OCI-M2 (cell line): Measurements from ENCODE around the gene PHYKPL.

Experiments used
- DNase-seq: peaks from one replicate; lab custom pipeline; 2025; ENCODE audit not compliant: unreplicated experiment; lab: John Stamatoyannopoulos, UW

The PHYKPL gene

GRCh38 chr5:178232124-178232919 lies at the start of gene PHYKPL:
Gene PHYKPL (minus strand): TSS chr5:178232802. CDS start chr5:178232550, 252 bp downstream.
- DNase-seq = no peak

- no peak for DNase-seq
These were observed 49.8 kb upstream of the PHYKPL start for GRCh38 chr5:178282391-178282790.

DNA sequence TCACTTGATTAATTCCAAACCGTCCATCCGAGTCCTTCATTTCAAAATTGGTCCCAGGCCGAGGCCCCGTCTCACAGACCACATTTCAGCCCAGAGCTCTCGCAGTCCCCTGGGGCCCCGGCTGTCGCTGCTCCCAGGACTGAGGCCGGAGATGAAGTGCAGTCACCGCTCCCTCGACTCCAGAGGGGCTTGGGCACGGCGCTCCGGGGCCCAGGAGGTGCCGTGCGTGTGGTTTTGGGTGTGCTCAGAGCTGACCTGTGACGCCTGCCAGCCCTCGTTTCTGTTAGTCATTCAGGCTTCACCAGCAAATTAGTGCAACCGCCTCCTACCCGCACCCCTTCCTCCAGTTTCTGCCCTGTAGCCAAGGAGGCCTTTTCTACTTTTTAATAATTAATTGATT lies 48.7 kb upstream of the PHYKPL start:
- DNase-seq = no peak

- DNase-seq = no peak
These were observed 48.0 kb upstream of the PHYKPL start for GRCh38 chr5:178280631-178281030.

DNA sequence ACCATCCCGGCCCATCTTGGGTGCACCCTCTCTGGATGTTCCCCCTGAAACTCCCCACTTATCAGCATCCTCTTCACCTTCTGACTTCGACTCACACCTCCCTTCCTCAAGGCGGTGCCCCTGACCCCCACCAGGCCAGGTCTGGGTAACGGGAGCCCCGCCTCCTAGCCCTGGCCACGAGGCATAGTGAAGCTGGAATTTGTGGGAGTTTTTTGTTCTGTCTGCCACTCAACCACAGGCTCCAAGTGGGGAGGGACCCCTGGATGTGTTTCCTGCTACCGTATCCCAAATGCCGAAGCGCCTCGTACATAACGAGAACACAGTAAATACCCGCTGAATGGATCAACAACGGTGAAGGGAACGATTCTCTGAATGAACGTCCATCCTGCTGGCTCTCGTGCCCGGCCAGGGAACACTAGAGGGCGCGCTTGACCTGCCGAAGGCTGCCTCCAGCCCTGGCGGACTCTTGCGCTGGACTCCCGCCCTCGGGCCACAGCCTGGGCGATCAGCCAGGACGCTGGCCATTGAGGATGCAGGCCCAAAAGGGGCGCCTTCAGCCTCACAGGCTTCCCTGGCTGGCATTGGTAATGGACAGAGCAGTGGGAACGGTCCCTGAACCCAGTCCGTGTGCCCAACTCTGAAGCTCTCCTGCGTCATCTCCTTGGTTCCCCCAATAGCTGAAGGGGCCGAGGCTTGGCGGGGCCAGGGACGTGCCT lies 47.3 kb upstream of the PHYKPL start:
- DNase-seq = no peak

- no peak for DNase-seq
These were observed 46.6 kb upstream of the PHYKPL start for GRCh38 chr5:178279026-178279722.

- no peak for DNase-seq
These were observed 45.9 kb upstream of the PHYKPL start for GRCh38 chr5:178278358-178279023.

DNA sequence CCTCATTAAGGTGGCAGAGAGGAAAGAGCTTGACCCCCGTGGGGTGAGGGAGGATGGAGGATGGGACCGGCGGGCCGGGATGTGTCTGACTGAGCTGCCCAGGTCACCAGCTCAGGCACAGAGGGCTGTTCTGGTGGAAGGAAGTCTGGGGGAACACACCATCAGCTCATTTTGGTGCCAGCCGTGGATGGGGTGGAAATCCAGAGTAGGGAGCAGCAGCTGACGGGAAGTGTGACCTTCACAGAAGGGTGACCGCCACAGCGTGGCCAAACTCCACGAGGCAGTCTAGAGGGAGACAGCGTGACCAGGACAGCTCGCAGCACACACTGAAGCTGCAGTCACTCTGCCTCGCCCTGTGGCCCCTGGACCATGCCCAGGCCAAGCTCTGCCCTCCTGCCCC lies 45.3 kb upstream of the PHYKPL start:
- no peak for DNase-seq

DNA sequence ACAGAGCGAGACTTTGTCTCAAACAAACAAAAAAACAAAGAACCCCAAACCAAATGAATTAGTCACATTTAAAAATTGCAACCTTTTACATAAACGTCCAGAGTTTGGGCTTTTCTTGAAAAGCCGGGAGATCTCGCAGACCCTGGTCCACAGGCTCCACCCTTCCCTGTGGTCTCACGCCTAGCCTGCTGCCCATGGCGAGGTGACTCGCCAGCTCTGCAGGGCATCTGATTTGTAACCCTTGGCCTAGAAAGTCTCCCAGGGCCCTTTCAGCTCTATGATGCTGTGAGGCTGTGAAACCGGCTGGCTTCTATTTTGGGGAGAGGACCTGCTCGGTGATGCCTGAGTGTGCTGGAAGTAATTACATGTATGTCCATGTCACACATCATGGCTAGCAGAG lies 44.7 kb upstream of the PHYKPL start:
- DNase-seq = no peak

GRCh38 chr5:178274781-178275537 lies 42.4 kb upstream of the PHYKPL start:
- DNase-seq = no peak

DNA sequence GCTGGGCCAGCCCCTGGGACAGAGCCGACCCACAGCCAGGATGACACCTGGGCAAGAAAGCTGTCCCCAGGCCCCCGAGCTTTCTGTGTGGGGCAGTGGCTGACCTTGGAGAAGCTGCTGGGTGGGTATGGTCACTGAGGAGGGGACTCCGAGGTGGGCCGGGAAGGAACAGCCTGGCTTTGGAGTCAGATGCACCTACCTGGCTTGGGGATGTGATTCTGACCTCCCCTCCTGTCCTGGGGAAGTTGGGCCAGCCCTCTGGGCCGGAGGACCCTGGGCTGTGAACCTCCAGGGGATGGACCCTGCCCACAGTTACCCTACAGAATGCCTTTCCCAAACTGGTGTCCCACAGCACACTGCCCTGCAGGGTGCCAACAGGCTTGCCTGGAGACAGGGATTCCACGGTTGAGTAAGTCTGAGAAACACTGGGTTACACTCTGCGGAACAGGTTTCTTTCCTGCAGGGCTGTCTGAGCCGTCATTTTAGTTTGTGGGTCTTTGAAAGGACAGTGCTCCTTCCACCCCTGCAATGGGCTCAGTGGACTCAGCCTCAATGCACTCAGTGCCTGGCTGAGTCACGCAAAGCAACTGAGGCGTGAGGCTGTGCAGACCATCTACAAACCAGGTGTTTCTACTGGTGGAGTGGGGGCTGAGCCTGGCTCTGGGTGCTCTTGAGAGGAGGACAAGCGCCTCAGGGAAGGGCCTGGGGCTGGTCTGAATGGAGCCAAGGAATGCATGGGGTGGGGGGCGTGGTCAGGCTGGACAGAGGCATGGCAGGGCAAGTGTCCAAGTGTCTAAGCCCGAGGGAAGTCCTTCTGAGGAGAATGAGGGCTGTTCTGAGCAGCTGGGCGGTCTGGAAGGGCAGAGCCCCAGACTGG lies 41.3 kb upstream of the PHYKPL start:
- no peak for DNase-seq

DNA sequence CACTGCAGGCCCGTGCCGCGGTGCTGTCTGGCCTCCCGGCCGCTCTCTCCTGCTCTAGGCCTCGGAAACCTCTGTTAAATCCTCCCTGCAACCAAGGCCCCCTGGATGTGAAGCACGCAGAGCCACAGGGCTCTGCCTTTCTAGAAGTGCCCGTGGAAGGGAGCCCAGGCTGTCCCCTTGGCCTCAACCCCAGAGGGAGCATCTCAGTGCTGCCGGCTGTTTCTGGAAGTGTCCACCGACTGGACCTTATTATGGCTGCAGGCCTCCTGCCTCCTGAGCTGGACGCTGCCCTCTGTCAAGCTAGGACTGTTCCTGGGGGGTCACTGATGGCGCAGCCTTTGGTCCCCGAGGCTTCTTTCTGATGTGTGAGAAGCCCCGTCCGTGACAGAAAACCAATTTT lies 40.4 kb upstream of the PHYKPL start:
- DNase-seq = no peak

DNA sequence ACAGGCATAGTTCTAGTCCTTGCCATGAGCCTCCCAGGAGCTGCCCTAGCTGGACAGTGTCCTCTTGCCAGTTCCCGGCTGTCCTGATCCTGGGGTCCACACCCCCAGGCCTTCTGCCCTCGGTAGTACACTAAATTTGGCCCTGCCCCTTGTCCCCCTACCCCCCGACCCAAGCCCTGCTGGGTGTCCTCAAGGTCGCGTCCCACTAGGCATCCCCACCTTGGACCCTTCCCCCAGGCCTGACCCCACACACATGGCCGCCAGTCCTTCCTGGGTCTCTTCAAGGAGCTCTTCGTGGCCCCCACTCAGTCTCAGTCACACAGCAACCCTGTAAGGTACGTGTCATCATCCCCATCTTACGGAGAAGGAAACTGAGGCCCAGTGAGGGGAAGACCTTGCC lies 40.0 kb upstream of the PHYKPL start:
- no peak for DNase-seq

DNA sequence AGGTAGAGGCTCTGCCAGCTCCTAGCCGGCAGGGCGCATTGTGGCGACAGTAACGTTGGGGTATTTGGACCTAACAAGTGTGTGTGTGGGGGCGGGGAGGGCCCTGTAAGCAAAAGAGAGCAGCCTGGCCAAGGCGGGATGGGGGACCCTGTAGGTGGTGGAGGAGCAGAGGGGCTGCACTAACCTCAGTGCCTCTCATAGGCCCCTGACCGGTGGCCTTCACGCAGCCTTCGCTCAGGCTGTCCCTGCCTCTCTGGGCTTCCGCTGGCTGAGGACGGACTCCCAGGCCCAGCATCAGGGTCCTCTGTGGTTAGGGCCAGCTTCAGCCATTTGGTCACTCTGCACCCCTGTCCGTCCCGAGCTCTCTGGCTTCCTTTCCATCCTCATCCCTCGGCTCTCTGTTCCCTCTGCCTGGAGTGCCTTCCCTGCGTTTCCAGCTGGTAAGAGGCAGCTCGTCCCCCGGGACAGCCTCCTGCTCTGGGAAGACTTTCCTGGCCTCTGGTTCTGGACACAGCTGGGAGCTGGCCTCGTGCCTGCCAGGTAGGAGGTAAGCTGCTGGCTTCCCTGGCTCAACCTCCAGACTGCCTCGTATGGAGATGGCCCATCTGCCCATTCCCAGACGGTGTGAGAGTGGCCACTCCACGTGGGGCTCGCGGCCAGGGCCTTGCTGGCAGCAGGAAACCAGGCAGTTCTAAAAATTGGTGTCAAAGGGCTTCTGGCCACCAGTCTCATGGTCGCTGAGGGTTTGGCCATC lies 39.3 kb upstream of the PHYKPL start:
- DNase-seq = no peak

DNA sequence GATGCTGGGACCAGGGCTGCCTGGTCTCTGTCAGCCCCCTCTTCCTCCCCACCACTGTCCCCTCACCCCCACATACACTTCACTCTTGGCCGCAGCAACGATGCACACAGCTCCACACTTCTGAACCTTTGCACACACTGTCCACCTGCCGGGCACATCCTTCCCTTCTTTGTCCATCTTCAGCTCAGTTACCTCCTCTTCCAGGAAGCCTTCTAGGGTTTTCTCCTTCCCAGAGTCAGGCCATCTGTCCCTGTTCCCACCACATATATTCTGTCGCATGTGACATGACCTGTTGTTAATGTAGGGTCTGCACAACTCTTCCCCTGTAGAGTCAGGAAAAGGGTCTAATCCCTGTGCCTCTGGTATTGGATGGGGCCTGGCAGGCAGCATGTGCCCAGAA lies 38.6 kb upstream of the PHYKPL start:
- no peak for DNase-seq

DNA sequence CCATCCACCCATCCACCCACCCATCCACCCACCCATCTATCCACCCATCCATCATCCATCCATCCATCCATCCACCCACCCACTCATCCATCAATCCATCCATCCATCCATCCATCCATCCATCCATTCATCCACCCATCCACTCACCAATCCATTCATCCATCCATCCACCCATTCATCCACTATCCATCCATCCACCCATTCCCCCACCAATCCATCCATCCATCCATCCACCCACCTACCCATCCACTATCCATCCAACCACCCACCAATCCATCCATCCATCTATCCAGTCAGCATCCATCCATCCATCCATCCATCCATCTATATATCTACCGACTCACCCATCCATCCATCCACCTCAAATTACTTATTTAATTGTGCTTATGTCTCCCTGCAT lies 36.9 kb upstream of the PHYKPL start:
- no peak for DNase-seq

DNA sequence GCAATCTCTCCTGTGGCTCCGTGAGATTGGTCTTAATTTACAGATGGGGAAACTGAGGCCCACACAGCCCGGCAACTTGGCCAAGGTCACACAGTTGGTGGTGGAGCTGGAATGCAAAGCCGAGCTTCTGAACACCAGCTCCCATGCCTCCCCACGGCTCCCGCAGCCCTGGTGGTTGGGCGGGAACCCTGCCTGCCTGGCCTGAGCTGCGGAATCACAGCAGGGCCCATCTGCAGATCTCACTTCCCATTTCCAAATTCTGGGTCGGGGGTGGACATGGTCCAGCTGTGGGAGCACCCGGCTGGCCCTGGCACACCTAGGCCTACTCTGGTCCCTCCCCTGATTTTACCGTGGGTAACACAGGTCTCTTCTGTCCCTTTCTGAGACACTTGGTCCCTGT lies 35.3 kb upstream of the PHYKPL start:
- DNase-seq = no peak

DNA sequence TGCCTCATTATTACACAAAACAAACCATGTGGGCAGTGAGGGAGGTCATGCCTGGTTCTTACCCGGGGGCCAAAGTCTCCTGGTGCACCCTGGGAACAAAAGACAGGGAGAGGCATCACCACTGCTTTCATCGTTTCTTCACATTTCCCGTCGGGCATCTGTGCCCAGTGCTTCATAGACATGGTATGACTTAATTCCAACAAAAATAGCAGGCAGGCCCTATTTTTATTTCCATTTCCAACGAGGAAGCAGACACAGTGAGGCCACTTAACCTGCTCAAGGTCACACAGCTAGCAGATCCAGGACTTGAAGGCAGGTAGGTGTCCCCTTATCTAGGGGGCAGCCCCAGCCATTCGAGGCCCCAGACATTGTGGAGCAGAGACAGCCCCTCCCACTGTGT lies 34.6 kb upstream of the PHYKPL start:
- no peak for DNase-seq

DNA sequence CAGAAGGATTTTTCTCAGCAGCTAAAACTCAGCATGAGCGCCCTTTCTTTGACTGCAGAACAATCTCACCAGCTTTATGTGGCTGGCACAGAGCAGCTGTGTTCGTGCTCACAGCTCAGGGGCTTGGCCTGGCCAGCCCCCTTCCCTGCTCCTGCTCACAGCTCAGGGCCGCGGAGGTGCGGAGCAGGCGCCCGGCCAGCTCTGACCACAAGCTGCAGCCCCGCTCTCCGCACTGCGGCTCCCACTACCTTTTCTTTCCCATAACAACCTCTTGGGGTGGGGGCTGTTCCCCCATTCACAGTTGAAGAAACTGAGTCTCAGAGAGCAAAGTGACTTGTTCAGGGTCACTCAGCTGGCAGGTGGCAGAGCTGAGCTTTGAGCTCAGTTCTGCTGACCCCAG lies 34.0 kb upstream of the PHYKPL start:
- DNase-seq = no peak
